NCI-H1436 (cell line): Measurements from ENCODE around the gene SLC9B2.

Experiments used
- DNase-seq: peaks from one replicate; lab custom pipeline; 2025; lab: John Stamatoyannopoulos, UW

Gene SLC9B2

GRCh38 chr4:103075894-103076746 lies 441 bp downstream of the SLC9B2 start:
- peak; percentile 36 for DNase-seq

- DNase-seq, result no peak
Measured at GRCh38 chr4:103075435-103075893, 1.1 kb downstream of the SLC9B2 start.

GRCh38 chr4:103074744-103075434 lies 1.7 kb downstream of the SLC9B2 start:
- DNase-seq, result no peak

GRCh38 chr4:103073792-103074438 lies 2.6 kb downstream of the SLC9B2 start:
- no peak for DNase-seq

- DNase-seq, result no peak
Measured at GRCh38 chr4:103067841-103068547, 8.6 kb downstream of the SLC9B2 start.

GRCh38 chr4:103060453-103061148 lies 16.0 kb downstream of the SLC9B2 start:
- DNase-seq, result no peak

GRCh38 chr4:103054030-103054429 lies 22.5 kb downstream of the SLC9B2 start:
- DNase-seq, result no peak

GRCh38 chr4:103052779-103053178 lies 23.8 kb downstream of the SLC9B2 start:
- no peak for DNase-seq

- no peak for DNase-seq
Measured at GRCh38 chr4:103052145-103052544, 24.4 kb downstream of the SLC9B2 start.

- DNase-seq, result no peak
Measured at GRCh38 chr4:103050736-103051436, 25.7 kb downstream of the SLC9B2 start.

GRCh38 chr4:103046416-103047290 lies 29.9 kb downstream of the SLC9B2 start:
- peak; percentile 16 for DNase-seq

- no peak for DNase-seq
Measured at GRCh38 chr4:103044183-103044582, 32.4 kb downstream of the SLC9B2 start.

- DNase-seq, result no peak
Measured at GRCh38 chr4:103036169-103036568, 40.4 kb downstream of the SLC9B2 start.

GRCh38 chr4:103032574-103032973 lies 44.0 kb downstream of the SLC9B2 start:
- peak; percentile 6 for DNase-seq

- no peak for DNase-seq
Measured at GRCh38 chr4:103030791-103031190, 45.8 kb downstream of the SLC9B2 start.

GRCh38 chr4:103029300-103029699 lies 47.3 kb downstream of the SLC9B2 start:
- DNase-seq, result no peak

GRCh38 chr4:103026868-103027267 lies 49.7 kb downstream of the SLC9B2 start:
- DNase-seq, result no peak

GRCh38 chr4:103024996-103025395 lies 51.6 kb downstream of the SLC9B2 start:
- no peak for DNase-seq

- DNase-seq, result no peak
Measured at GRCh38 chr4:103021120-103021519, 55.4 kb downstream of the SLC9B2 start.
